Fibroblast of skin of right biceps (primary cell): ENCODE results near the gene MLLT10.
"Not testable (repeated sequence)": the region's sequence is repeated elsewhere in the genome, so short reads cannot be mapped to it uniquely, and the experiment has no call there.

Experiments used
- DNase-seq: peaks from one replicate; pipeline ENCODE4 v3.0.0-alpha.2; 2013

Gene MLLT10

GRCh38 chr10:21529032-21529910, 4.8 kb upstream of the MLLT10 start:
- peak; percentile 28 for DNase-seq

GRCh38 chr10:21530168-21530567, 3.9 kb upstream of the MLLT10 start:
- DNase-seq = no peak

GRCh38 chr10:21530641-21531040, 3.4 kb upstream of the MLLT10 start:
- DNase-seq = no peak

- DNase-seq = peak; percentile 60
These were observed 2.9 kb upstream of the MLLT10 start for GRCh38 chr10:21531164-21531563.

GRCh38 chr10:21532694-21533466, 1.2 kb upstream of the MLLT10 start:
- no peak for DNase-seq

- no peak for DNase-seq
These were observed 201 bp downstream of the MLLT10 start for GRCh38 chr10:21534280-21534586.

- peak; percentile 53 for DNase-seq
These were observed 817 bp downstream of the MLLT10 start for GRCh38 chr10:21534604-21535493.

GRCh38 chr10:21535494-21535965, 1.5 kb downstream of the MLLT10 start:
- no peak for DNase-seq

GRCh38 chr10:21535976-21536375, 1.9 kb downstream of the MLLT10 start:
- DNase-seq = not testable (repeated sequence)

GRCh38 chr10:21536874-21537273, 2.8 kb downstream of the MLLT10 start:
- DNase-seq = no peak

- DNase-seq = not testable (repeated sequence)
These were observed 6.7 kb downstream of the MLLT10 start for GRCh38 chr10:21540701-21541100.

GRCh38 chr10:21547246-21547645, 13.2 kb downstream of the MLLT10 start:
- DNase-seq = no peak

GRCh38 chr10:21552638-21553037, 18.6 kb downstream of the MLLT10 start:
- no peak for DNase-seq

- DNase-seq = no peak
These were observed 22.5 kb downstream of the MLLT10 start for GRCh38 chr10:21556527-21556926.

GRCh38 chr10:21558984-21559383, 25.0 kb downstream of the MLLT10 start:
- DNase-seq = not testable (repeated sequence)

GRCh38 chr10:21570761-21571521, 36.9 kb downstream of the MLLT10 start:
- no peak for DNase-seq

GRCh38 chr10:21572578-21572977, 38.5 kb downstream of the MLLT10 start:
- peak; percentile 6 for DNase-seq

GRCh38 chr10:21574514-21574913, 40.5 kb downstream of the MLLT10 start:
- DNase-seq = not testable (repeated sequence)

GRCh38 chr10:21579291-21579690, 45.3 kb downstream of the MLLT10 start:
- no peak for DNase-seq

- peak; percentile 25 for DNase-seq
These were observed 47.4 kb downstream of the MLLT10 start for GRCh38 chr10:21581421-21581834.

- DNase-seq = no peak
These were observed 51.0 kb downstream of the MLLT10 start for GRCh38 chr10:21584834-21585530.
